HuH-7.5 (cell line): ENCODE results near the gene PKN1.
"Not testable (repeated sequence)": the region's sequence is repeated elsewhere in the genome, so short reads cannot be mapped to it uniquely, and the experiment has no call there.

Experiments used
- DNase-seq: peaks from one replicate; pipeline ENCODE4 v3.0.0; 2011; ENCODE audit warnings: low spot score

The PKN1 gene

DNA sequence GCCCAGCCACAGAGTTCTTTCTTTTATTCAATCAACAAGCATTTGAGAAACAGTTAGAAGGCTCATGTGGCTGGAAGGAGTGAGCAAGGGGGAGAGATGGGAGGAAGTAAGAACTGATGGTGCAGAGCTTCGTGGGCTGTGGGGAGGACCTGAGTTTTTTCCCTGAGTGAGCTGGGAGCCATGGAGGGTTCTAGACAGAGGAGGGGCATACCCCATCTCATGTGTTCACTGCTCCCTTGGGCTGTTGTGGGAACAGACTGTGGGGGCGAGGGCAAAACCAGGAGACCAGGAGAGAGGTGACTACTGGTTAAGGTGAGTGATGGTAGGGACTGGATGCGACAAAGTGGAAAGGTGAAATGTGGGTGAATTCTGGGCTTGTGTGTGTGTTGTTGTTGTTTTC, 2.4 kb upstream of the PKN1 start:
- no peak for DNase-seq

DNA sequence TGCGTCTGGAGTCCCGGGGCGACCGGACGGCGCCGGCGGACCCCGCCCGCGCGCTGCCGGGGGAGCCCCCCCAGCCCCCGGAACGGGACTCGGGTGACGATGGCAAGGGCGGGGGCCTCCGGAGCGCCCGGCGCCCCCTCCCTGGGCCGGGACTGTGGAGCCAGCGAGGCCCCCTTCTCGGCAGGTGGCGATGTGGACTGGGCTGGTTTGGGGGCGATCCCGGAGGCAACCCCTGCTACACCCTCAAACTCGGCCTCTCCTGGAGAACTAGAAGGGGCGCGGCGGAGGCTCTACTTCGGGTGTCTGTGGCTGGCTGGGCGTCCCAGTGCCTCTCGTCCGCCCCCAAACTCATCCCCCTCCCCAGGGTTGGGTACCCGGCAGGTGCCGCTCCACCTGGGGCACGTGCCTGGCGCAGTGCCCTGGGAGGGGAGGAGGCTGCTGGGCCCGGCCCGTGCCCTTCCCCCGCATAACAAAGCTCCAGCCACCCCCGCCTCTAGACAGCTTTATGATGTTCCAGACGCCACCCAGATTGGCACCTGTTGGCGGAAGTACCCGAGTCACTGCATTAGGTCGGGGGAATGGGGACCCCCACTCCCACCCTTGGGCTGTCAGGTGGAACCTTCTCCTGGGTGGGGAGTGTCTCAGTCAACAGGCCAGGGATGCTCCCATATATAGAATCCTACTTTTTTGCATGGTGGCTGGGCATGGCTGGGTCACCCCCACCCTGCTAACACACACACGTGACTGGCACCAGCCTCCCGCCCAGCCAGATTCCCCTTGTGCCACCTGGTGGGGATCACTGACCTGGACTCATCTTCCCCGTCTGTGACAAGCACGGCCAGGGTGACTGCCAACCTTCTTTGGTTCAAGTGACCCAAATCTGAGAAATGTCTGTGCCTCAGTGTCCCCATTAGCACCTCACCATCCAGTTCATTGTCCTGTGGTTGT, 722 bp downstream of the PKN1 start:
- no peak for DNase-seq

DNA sequence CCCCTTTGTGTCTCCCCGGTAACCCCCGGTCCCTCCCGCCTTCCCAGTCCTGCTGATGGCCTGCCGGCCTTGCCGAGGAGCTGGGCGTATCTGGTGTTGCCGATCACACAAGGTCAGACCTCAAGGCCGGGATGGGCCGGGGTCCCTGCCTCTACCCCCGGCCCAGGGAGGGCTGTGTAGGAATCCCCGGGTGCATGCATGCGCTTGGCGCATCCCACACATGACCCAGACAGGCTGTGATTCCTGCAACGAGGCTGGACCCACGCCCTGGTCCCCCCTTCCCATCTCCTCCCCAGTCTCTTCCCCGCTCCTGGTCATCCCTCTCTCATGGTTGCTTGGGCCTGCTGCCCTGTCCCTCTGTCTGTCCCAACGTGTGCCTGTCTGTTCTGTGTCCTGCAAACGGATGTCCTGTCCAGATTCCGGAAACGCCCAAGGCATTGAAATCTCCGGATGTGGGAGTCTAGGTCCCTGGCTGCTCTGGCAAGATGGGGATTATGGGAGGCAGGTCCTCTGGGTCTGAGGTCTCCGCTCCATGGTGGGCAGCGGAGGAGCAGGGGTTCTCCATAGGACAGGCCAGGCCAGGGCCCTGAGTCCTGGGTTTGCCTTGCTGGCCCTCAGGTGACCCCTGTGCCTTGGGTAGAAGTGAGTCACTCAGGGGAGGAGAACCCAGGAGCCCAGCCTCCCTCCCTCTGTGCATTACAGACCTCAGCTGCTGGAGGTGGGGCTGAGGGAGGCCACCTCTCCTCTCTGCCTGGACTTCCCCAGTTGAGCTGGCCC, 1.6 kb downstream of the PKN1 start:
- no peak for DNase-seq

DNA sequence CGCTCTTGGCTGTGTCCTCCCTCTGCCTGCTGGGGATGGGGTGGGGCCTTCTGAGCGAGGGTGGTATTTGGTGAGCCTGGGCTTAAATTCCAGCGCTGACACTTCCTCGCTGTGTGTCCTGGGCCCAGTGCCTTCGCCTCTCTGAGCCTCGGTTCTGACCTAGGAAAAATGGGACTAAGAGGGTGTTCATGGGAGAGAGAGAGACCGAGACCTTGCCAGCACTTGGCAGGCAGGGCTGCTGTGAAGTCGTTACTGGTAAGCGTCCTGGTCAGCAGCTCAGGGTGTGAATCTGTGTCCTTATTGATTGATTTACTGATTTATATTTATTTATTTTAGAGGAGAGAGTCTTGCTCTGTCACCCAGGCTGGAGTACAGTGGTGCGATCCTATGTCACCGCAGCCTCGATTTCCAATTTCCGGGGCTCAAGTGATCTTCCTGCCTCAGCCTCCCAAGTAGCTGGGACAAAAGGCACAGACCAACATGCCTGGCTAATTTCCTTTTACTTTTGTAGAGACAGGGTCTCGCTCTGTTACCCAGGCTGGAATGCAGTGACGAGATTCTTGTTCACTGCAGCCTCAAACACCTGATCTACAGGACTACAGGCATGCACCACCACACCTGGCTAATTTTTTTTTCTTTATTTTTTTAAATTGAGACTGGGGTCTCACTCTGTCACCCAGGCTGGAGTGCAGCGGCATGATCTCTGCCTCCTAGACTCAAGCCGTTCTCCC, 2.4 kb downstream of the PKN1 start:
- DNase-seq: no peak

DNA sequence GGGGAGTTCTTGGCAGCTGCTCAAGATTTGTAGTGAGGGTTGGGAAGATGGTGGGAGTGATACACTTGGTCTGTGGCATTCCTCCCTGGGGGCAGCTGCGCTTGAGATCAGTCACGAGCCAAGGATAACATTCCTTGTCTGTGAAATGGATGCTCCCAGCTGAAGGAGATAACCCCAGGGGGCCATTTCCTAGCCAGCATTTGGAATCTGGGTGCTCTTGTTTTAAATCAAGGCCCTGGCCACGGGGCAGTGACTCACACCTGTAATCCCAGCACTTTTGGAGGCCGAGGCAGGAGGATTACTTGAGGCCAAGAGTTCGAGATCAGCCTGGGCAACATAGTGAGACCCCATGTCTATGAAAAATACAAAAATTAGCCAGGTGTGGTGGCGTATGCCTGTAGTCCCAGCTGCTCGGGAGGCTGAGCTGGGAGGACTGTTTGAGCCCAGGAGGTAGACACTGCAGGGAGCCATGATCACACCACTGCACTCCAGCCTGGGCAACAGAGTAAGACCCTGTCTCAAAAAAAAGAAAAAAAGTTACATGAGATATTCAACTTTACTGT, 4.6 kb downstream of the PKN1 start:
- no peak for DNase-seq

DNA sequence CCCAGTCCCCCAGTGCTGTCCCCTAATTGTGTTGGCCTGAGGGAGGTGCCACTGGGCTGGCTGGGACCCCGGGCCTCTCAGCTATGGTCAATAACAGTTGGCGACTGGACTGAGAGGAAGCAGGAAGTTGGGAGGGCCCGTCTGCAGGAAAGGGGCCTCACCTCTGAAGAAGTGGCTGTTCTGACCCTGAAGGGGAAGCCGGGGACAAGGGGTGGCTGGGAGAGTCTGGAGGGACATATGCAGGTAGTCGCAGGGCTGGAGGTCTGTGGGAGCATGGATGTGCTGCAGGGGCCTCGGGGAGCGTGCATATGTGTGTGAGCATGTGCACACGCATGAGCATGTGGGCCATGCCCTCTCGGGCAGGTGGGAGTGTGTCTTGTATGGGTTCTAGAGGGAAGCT, 5.9 kb downstream of the PKN1 start:
- no peak for DNase-seq

DNA sequence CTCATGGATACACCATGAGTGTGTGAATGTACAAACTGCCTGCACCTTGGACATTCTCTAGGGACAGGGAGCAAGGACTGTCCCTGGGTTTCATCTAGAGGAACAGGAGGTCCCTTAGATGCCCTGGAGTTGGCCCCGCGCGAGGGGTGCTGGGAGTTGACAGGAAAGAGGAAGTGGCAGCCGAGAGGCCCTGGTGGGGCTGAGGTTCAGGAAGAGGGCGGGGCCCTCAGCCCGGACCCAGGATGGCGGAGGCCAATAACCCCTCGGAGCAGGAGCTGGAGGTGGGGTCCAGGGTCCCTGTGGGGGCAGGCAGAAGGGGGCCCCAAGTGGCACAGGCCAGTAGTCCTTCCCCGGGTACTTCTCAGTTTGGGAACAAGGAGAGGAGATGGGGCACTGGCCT, 6.9 kb downstream of the PKN1 start:
- no peak for DNase-seq

DNA sequence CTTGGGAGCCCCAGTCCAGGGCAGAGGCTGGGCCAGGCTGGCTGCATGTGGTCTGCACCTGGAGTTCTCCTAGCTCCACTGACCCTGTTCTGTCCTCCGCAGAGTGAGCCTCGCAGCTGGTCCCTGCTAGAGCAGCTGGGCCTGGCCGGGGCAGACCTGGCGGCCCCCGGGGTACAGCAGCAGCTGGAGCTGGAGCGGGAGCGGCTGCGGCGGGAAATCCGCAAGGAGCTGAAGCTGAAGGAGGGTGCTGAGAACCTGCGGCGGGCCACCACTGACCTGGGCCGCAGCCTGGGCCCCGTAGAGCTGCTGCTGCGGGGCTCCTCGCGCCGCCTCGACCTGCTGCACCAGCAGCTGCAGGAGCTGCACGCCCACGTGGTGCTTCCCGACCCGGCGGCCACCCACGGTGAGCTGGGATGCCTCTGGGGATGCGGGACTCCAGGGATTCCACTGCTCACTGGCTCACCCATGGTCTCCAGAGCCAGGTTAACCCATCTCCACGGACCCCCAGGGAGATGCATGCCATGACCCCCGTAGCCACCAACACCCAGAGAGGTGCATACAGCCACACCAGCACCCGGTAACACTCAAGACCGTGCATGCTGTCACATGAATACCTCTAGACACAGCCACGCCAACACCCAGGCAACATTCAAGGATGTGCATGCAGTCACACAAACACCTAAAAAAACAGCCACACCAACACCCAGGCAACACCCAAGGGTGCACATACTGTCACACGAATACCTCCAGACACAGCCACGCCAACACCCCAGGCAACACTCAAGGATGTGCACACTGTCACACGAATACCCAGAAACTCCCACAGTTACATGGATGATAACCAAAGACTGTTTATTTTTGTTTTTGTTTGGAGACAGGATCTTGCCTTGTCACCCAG, 8.2 kb downstream of the PKN1 start:
- no peak for DNase-seq

DNA sequence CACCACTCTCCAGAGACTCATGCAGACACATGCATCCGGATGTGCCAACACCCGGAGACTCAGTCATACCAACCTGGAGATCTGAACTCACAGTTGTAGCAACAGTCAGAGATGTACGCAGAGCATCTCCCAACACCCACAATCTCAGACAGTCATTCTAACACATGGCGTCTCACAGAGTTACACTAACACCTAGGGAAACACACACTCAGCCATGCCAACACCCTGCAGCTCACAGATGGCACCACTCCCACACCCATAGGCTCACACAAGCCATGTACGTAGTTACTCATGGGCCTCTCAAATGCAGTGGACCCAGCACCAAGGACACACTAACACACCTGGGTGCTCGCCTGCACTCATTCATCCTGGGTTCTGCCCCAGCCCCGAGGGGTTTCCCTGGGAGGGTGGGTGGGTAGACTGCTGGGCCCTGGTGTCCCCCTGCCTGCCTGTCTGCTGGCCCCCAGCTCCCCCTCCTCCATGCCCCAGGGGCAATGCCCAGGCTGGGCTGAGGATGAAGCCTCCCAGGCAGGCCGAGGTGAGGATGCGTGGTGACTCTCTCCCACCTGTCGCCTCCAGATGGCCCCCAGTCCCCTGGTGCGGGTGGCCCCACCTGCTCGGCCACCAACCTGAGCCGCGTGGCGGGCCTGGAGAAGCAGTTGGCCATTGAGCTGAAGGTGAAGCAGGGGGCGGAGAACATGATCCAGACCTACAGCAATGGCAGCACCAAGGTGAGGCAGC, 10.0 kb downstream of the PKN1 start:
- no peak for DNase-seq

DNA sequence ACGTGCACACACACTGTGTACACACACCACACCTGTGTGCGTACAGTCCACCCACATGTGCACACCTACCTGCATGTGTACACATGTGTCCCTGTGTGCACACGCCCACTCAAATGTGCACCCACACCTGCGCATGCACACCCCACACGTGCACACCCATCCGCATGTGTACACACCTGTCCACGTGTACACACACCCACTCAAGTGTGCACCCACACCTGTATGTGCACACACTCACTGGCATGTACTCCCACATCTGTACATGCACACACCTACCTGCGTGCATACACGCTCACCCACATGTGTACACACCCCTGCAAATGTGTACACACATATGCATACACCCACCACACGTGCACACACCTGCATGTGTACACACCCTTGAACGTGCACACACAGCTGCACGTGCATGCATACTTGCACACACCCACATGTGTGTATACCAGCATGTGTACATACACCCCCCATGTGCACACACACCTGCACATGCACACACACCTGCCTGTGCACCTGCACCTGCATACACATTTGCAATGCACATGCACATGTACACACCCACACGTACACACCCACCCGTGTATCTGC, 10.6 kb downstream of the PKN1 start:
- no peak for DNase-seq

DNA sequence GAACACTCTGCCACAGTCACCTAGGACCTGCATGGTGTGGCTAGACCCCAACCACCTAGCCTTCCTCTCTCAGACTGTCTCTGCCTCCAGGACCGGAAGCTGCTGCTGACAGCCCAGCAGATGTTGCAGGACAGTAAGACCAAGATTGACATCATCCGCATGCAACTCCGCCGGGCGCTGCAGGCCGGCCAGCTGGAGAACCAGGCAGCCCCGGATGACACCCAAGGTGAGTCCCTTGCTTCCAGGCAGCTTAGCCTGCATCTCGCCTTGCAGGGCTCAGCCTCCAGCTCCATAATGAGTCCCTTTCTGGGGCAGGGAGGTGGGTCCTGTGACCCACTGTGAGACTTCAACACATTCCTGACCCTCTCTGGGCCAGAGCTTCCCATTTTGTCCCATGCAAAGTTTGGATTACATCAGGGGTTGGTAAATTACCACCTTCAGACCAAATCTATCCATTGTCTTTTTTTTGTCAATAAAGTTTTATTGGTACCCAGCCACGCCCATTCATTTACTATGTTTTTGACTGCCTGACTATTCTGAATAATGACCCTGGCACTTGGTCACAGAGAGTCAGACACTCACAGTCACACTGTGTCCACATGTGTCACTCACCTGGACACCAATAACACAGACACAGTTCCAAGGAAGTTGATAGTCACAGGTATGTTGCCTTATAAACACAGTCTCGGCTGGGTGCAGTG, 13.4 kb downstream of the PKN1 start:
- no peak for DNase-seq

DNA sequence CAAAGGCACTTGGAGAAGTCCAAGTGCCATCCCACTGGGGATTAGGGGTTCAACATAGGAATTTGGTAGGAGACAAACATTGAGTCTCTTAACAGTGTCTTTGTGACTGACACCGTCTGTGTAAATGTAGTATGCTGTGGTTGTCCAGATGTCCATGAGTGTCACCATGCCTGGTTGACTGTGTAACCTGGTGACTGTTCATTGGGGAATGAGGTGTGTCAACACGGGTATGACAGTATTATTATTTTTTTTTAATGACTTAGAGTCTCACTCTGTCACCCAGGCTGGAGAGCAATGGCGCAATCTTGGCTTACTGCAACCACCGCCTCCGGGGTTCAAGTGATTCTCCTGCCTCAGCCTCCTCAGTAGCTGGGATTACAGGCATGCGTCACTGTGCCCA, 16.2 kb downstream of the PKN1 start:
- no peak for DNase-seq

DNA sequence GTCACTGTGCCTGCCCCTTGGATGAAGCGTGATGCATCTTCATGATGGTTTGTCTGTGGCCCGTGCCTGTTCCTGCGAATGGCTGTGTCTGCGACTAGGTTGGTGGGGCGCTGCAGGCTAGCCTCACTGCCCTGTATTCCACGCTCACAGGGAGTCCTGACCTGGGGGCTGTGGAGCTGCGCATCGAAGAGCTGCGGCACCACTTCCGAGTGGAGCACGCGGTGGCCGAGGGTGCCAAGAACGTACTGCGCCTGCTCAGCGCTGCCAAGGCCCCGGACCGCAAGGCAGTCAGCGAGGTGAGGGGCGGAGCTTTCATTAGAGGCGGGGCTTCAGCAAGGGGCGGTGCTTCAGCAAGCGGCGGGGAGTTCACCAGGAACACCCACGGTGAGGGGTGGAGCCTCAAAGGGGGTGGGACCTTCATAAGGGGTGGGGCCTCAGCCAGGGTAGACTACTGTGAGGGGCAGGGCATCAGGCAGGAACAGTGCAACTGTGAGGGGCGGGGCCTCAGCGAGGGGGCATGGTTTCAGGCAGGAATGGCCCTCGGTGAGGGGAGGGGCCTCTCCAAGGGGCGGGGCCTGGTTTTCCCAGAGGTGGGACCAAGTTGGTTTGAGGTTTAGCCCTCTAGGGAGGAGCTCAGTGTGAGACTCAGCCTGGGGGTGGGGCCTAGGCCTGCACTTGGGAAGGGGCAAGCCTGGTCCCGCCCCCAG, 17.2 kb downstream of the PKN1 start:
- DNase-seq: no peak

DNA sequence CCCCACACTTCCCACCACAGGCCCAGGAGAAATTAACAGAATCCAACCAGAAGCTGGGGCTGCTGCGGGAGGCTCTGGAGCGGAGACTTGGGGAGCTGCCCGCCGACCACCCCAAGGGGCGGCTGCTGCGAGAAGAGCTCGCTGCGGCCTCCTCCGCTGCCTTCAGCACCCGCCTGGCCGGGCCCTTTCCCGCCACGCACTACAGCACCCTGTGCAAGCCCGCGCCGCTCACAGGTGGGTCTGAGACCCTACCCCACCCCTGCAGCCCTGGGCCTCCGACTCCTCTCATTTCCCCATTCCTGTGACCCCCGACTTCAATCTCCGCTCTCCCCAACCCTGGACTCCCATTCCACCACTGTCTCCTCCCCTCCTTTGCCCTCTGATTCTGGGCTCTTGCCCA, 17.8 kb downstream of the PKN1 start:
- no peak for DNase-seq

DNA sequence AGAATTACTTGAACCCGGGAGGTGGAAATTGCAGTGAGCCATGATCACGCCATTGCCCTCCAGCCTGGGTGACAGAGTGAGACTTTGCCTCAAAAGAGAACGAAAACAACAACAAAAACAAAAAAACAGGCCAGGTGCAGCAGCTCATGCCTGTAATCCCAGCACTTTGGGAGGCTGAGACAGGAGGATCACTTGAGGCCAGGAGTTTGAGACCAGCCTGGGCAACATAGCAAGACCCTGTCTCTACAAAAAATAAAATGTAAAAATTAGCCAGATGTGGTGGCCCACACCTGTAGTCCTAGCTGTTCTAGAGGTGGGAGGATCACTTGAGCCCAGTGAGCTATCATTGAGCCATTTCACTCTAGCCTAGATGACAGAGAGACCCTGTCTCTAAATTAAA, 19.2 kb downstream of the PKN1 start:
- DNase-seq: not testable (repeated sequence)

DNA sequence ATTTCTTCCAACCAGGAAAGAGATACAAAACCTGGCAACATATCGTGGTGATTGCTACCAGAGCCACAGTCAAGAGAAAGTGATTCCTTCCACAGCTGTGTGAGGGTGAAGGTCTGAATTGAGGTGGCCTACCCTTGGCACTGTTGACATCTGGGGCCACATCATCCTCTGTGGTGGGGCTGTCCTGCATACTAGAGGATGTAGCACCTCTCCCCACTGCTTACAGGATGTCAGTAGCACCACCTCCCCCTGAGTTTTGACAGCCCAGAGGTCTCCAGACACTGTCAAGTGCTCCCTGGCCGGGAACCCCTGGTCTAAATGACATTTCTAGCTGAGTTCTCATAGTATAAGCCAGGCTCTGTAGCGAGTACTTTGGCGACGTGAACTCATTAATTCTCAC, 26.6 kb downstream of the PKN1 start:
- DNase-seq: no peak

DNA sequence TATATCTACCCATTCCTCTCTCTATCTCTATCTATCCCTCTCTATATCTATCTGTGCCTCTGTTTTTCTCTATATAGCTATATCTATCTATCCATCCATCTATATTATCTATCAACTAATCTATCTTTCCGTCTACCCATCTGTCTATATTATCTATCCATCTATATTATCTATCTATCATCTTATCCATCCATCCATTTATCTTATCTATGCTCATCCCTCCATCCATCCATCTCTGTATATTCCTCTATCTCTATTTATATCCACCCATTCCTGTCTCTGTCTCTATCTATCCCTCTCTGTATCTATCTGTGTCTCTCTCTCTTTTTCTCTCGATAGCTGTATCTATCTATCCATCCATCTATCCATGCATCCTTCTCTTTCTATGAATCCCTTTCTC, 27.8 kb downstream of the PKN1 start:
- DNase-seq: no peak

DNA sequence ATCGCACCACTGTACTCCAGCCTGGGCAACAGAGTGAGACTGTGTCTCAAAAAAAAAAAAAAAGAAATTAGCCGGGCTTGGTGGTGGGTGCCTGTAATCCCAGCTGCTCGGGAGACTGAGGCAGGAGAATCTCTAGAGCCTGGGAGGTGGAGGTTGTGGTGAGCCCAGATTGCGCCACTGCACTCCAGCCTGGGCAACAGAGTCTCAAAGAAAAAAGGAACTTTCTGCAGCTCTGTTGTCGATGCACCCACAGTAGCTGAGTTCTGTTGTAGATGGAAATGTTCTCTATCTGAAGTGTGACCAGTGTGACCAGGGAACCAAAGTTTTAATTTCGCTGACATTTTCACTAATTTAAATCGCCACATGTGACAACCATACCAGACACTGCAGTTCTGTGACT, 29.3 kb downstream of the PKN1 start:
- not testable (repeated sequence) for DNase-seq

DNA sequence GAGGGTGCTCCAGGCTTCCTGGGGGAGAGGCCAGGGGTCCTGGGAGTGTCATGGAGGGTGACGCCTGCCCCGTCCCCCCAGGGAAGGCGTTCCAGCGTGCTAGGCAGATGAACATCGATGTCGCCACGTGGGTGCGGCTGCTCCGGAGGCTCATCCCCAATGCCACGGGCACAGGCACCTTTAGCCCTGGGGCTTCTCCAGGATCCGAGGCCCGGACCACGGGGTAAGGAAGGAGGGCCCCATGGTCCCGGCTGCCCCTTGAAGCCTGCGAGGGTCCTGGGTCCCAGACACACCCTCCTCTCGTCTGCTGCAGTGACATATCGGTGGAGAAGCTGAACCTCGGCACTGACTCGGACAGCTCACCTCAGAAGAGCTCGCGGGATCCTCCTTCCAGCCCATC, 30.6 kb downstream of the PKN1 start:
- DNase-seq: no peak
